Activated CD4-positive, alpha-beta T cell treated with anti-CD3 and anti-CD28 coated beads for 36 hours (primary cell): ENCODE data around the gene GDPD4. TPM values are rescaled to one million over a fixed set of nuclear protein-coding genes. Genes with fewer than 3 reads are reported as not detected.

Experiments used
- ATAC-seq: fragments of 200-7000 bp; cut with Tn5 transposase; one replicate; pipeline ENCODE4 v1.10.0; 2021; ENCODE audit warnings: mild to moderate bottlenecking, moderate library complexity
- CTCF ChIA-PET: fragments of 350-600 bp; sonication (Branson Sonifier 250); formaldehyde crosslinking; loops from one replicate; lab custom pipeline; 2021; ENCODE audit warnings: antibody characterized with exemption; lab: Charles Lee
- POLR2A ChIA-PET: fragments of 350-600 bp; sonication (Branson Sonifier 250); formaldehyde crosslinking; loops from one replicate; lab custom pipeline; 2021; ENCODE audit warnings: antibody characterized with exemption, inconsistent platforms; lab: Charles Lee
- DNase-seq: peaks from one replicate; pipeline ENCODE4 v3.0.0-alpha.2; 2020
- H3K27ac Mint-ChIP-seq: one replicate; pipeline ENCODE4 v1.8.0; 2021; ENCODE audit warnings: mixed read lengths
- H3K27me3 Mint-ChIP-seq: one replicate; pipeline ENCODE4 v1.8.0; 2021; ENCODE audit warnings: mixed read lengths
- H3K36me3 Mint-ChIP-seq: one replicate; pipeline ENCODE4 v1.8.0; 2021; ENCODE audit warnings: low read depth, mixed read lengths
- H3K4me1 Mint-ChIP-seq: one replicate; pipeline ENCODE4 v1.8.0; 2021; ENCODE audit warnings: mixed read lengths
- H3K4me3 Mint-ChIP-seq: one replicate; pipeline ENCODE4 v1.8.0; 2021; ENCODE audit warnings: mild to moderate bottlenecking, moderate library complexity, mixed read lengths
- H3K9me3 Mint-ChIP-seq: one replicate; pipeline ENCODE4 v1.8.0; 2021; ENCODE audit warnings: low read depth, mixed read lengths
- intact Hi-C, 2 experiments: fragments of 100-400 bp; cut with DNase I in 1 of 2; cut with micrococcal nuclease in 1 of 2; formaldehyde crosslinking; loops; one replicate each; pipeline versions ENCODE4 v1.14.2 to v1.15.1; 2022 to 2024; cut with DNase I, micrococcal nuclease
- total RNA-seq, 2 experiments: library from RNA; stranded (reverse); gene quantifications; one replicate each; pipeline ENCODE4 v1.2.3, GENCODE V29; 2021

The GDPD4 gene
- total RNA-seq, 2 experiments from 2014 or later, result not detected

DNA sequence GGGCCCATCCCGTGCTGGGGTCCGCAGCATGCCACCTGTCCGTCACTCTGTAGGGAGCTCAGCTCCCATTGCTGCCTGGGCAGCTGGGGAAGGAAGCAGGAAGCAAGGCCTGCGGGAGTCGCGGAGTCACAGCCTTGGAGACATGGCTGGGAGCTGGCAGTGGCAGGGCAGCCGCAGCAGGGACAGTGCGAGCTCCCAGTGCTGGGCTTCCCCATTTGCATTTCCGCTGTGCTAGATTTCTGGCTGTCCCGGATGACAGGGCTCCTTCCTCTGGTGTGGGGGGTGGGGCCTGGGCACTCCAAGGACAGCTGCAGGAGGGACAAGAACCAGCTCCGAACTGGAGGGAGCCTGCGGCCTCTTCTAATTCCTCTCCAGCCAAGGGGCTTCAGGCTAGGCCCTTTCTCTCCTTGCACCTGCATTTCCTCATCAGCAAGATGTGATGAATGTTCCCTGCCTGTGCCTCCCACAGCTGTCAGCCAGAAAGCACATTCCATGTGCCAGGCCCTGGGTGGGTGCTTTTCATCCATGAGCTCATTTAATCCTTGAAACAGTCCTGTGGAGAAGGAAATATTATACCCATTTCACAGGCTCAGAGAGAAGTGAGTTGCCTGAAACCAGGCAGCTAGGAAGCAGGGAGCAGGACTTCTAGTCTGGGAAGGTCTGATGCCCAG, 125.5 kb downstream of the GDPD4 start:
- no peaks in the 10 kb centered on the region for H3K36me3 Mint-ChIP-seq
- no peak overlapping the region for H3K27ac Mint-ChIP-seq
- intact Hi-C loops, result no loop called here
- ATAC-seq, result no peak
- H3K4me3 Mint-ChIP-seq, result no peak overlapping the region
- POLR2A ChIA-PET, result no interaction called here
- DNase-seq, result no peak
- CTCF ChIA-PET, result interaction anchor here (0.8 to 4.0 kb wide), 3 partner anchors 11 to 148 kb away, joined by 3 to 16 read pairs (median 4); partner anchors contain the start of gene MYO7A
- no peaks in the 10 kb centered on the region for H3K4me1 Mint-ChIP-seq
- H3K27me3 Mint-ChIP-seq, result no peaks in the 10 kb centered on the region
- peaks cover 2% of the 10 kb centered on the region for H3K9me3 Mint-ChIP-seq

- Mint-ChIP-seq H3K36me3 (no peaks in the 10 kb centered on the region), H3K27me3 (no peaks in the 10 kb centered on the region)
Observed at GRCh38 chr11:77175021-77175842, 126.3 kb downstream of the GDPD4 start.

GRCh38 chr11:77174559-77174958, 126.9 kb downstream of the GDPD4 start:
- no peak overlapping the region for H3K27ac Mint-ChIP-seq
- no peaks in the 10 kb centered on the region for H3K36me3 Mint-ChIP-seq
- POLR2A ChIA-PET, result no interaction called here
- H3K27me3 Mint-ChIP-seq, result no peaks in the 10 kb centered on the region
- CTCF ChIA-PET, result interaction anchor here (0.6 to 4.0 kb wide), 4 partner anchors 12 to 384 kb away, joined by 3 to 16 read pairs (median 4); partner anchors contain the start of gene MYO7A
- no peak for ATAC-seq
- DNase-seq, result no peak
- no peak overlapping the region for H3K4me3 Mint-ChIP-seq
- H3K9me3 Mint-ChIP-seq, result peaks cover 2% of the 10 kb centered on the region
- intact Hi-C loops, result no loop called here
- no peaks in the 10 kb centered on the region for H3K4me1 Mint-ChIP-seq

More at GRCh38 chr11:77175021-77175842, 126.3 kb downstream of the GDPD4 start:
- Mint-ChIP-seq H3K9me3 (peaks cover 2% of the 10 kb centered on the region), H3K4me3 (no peak overlapping the region), H3K27ac (no peak overlapping the region), H3K4me1 (no peaks in the 10 kb centered on the region)
- CTCF ChIA-PET, result interaction anchor here (0.8 to 4.0 kb wide), 2 partner anchors 48 to 147 kb away, joined by 3 to 16 read pairs; partner anchors contain the start of gene MYO7A
- DNase-seq, result no peak
- ATAC-seq, result no peak
- intact Hi-C loops, result no loop called here
- POLR2A ChIA-PET, result no interaction called here

DNA sequence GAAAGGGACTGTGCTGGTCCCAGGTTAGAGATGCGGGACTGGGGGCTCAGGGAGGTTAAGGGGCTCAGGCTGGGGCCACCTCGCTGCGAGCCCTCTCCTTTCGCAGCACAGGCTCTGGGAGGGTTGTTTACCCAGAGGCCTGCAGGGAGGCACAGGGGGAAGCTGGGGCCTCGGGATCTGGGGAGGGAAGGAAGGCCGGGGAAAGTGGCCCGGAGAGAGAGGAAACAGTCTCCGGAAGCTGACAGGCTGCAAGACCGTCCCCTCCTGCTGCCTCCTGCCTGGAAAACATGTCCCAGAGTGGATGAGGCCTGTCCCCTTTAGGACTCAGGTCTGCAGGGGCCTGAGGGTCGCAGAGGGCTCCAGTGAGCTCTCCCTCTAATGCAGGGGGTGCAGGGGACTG, 128.0 kb downstream of the GDPD4 start:
- intact Hi-C loops, result no loop called here
- Mint-ChIP-seq H3K36me3 (no peaks in the 10 kb centered on the region), H3K27me3 (no peaks in the 10 kb centered on the region), H3K4me3 (no peak overlapping the region), H3K9me3 (peaks cover 2% of the 10 kb centered on the region), H3K4me1 (no peaks in the 10 kb centered on the region), H3K27ac (no peak overlapping the region)
- CTCF ChIA-PET, result interaction anchor here (0.6 to 4.0 kb wide), 2 partner anchors 46 to 1391 kb away, joined by 4 to 16 read pairs; partner anchors contain the start of gene MYO7A
- ATAC-seq (no peak), DNase-seq (no peak)
- POLR2A ChIA-PET, result no interaction called here

- Mint-ChIP-seq H3K9me3 (no peaks in the 10 kb centered on the region), H3K4me1 (no peaks in the 10 kb centered on the region), H3K4me3 (no peak overlapping the region), H3K36me3 (no peaks in the 10 kb centered on the region), H3K27ac (no peak overlapping the region), H3K27me3 (no peaks in the 10 kb centered on the region)
- no peak for ATAC-seq
- intact Hi-C loops, result no loop called here
- CTCF ChIA-PET, result no interaction called here
- DNase-seq, result no peak
- POLR2A ChIA-PET, result no interaction called here
Observed at GRCh38 chr11:77172666-77172982, 128.9 kb downstream of the GDPD4 start.

GRCh38 chr11:77171885-77172665, 129.4 kb downstream of the GDPD4 start:
- H3K4me3 Mint-ChIP-seq, result no peak overlapping the region
- ATAC-seq (no peak), DNase-seq (no peak)
- POLR2A ChIA-PET, result no interaction called here
- intact Hi-C loops, result no loop called here
- no peak overlapping the region for H3K27ac Mint-ChIP-seq
- H3K27me3 Mint-ChIP-seq, result no peaks in the 10 kb centered on the region
- CTCF ChIA-PET, result interaction anchor here (0.5 kb wide), 1 partner anchor 45 kb away, joined by 4 read pairs; no protein-coding TSS in a partner anchor
- no peaks in the 10 kb centered on the region for H3K36me3 Mint-ChIP-seq
- H3K9me3 Mint-ChIP-seq, result no peaks in the 10 kb centered on the region
- no peaks in the 10 kb centered on the region for H3K4me1 Mint-ChIP-seq

DNA sequence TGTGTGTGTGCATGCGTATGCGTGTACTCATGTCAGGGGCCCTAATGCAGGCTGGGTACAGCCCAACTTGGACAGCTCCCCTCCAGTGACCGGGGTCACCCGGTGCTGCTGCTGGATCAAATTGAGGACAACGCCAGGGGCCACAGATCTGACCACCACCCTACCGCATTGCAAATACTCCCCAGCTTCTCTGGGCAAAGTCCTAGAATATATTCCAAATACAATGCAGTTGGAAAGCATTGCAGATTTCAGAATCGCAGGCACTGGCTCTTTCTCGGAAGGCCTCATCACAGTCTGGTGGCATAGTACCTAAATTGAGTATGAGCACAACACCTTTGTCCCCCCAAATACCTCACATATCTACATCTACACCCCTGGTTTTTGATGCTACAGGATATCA, 130.2 kb downstream of the GDPD4 start:
- DNase-seq, result no peak
- H3K4me1 Mint-ChIP-seq, result no peaks in the 10 kb centered on the region
- ATAC-seq, result no peak
- intact Hi-C loops, result no loop called here
- no peaks in the 10 kb centered on the region for H3K9me3 Mint-ChIP-seq
- H3K4me3 Mint-ChIP-seq, result no peak overlapping the region
- H3K27ac Mint-ChIP-seq, result no peak overlapping the region
- POLR2A ChIA-PET, result no interaction called here
- H3K27me3 Mint-ChIP-seq, result no peaks in the 10 kb centered on the region
- CTCF ChIA-PET, result interaction anchor here (0.5 kb wide), 1 partner anchor 44 kb away, joined by 4 read pairs; no protein-coding TSS in a partner anchor
- H3K36me3 Mint-ChIP-seq, result no peaks in the 10 kb centered on the region

DNA sequence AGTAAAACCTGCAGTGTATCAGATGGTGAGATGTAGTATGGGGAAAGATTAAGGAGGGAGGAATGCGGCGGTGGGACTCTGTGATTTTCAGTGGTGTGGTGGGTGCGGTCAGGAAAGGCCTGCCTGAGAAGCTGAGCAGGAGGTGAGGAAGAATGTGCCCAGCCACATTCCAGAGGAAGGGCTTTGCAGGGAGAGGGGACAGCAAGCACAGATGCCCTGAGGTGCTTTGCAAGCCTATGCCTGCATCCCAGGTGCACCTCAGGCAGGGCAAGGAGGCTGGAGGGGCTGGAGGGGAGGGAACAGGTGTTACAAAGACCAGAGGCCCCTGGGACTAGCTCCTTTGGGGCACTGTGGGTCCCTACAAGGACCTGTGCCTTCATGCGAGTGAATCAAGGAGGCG, 131.4 kb downstream of the GDPD4 start:
- no peaks in the 10 kb centered on the region for H3K4me1 Mint-ChIP-seq
- POLR2A ChIA-PET, result no interaction called here
- no peak for DNase-seq
- H3K9me3 Mint-ChIP-seq, result no peaks in the 10 kb centered on the region
- H3K27ac Mint-ChIP-seq, result no peak overlapping the region
- intact Hi-C loops, result no loop called here
- H3K4me3 Mint-ChIP-seq, result no peak overlapping the region
- H3K36me3 Mint-ChIP-seq, result no peaks in the 10 kb centered on the region
- CTCF ChIA-PET, result interaction anchor here (0.5 to 1.2 kb wide), 3 partner anchors 16 to 157 kb away, joined by 3 to 4 read pairs (median 3); no protein-coding TSS in a partner anchor
- H3K27me3 Mint-ChIP-seq, result no peaks in the 10 kb centered on the region
- no peak for ATAC-seq

DNA sequence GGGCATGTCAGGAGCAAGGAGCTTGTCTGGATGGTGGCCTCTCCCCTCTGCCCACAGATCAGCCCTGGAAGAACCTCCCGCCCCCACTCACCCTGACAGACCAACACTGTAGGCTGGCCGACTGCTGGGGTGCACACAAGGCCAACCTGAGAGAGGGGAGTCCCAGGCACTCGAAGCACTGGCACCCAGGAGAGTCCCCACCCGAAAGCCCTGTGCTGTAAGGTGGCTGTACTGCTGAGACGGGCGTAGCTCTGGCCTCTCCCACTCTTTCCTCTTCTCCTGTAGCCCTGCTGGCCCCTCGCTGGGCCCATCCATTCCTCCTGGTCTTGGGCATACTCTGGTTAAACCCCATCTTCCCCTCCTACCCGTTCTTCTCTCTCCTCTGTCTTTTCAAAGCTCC, 133.7 kb downstream of the GDPD4 start:
- ATAC-seq (no peak), DNase-seq (no peak)
- H3K9me3 Mint-ChIP-seq, result no peaks in the 10 kb centered on the region
- H3K4me1 Mint-ChIP-seq, result no peaks in the 10 kb centered on the region
- CTCF ChIA-PET, result interaction anchor here (0.9 kb wide), 1 partner anchor 20 kb away, joined by 4 read pairs; no protein-coding TSS in a partner anchor
- H3K27ac Mint-ChIP-seq, result no peak overlapping the region
- POLR2A ChIA-PET, result no interaction called here
- no peaks in the 10 kb centered on the region for H3K27me3 Mint-ChIP-seq
- H3K4me3 Mint-ChIP-seq, result no peak overlapping the region
- H3K36me3 Mint-ChIP-seq, result no peaks in the 10 kb centered on the region
- intact Hi-C loops, result no loop called here

DNA sequence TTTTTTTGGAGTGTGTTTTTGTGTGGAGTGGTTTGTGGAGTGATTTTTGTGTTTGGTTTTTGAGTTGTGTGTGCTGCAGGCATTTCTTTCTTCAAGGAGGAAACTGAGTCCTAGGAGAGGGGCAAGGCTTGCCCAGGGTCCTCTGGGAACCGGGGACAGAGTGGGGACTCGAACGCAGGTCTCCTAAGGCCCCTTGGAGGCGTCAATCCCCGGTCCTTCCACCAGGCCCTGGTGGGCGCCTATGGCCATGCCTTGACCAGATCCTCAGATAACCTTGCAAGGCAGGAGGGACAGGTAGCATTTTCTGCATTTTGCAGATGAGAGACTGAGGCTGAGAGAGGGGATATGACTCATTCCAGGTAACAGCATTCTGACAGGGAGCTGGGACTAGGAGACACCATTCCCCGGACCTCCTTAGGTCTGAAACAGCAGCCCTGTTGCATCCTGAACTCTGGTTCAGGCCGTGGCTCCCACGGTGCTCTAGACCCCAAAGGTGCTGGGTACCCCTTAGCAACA, 134.3 kb downstream of the GDPD4 start:
- POLR2A ChIA-PET, result no interaction called here
- CTCF ChIA-PET, result no interaction called here
- intact Hi-C loops, result no loop called here

More for the DNA sequence above, 134.3 kb downstream of the GDPD4 start:
- DNase-seq (no peak), ATAC-seq (no peak)
- H3K9me3 Mint-ChIP-seq, result no peaks in the 10 kb centered on the region
- no peak overlapping the region for H3K4me3 Mint-ChIP-seq
- no peak overlapping the region for H3K27ac Mint-ChIP-seq
- H3K27me3 Mint-ChIP-seq, result no peaks in the 10 kb centered on the region
- H3K4me1 Mint-ChIP-seq, result no peaks in the 10 kb centered on the region
- no peaks in the 10 kb centered on the region for H3K36me3 Mint-ChIP-seq
